MCF 10A (cell line): Measurements from ENCODE around the gene XXYLT1. TPM values are rescaled to one million over a fixed set of nuclear protein-coding genes. Genes with fewer than 3 reads are reported as not detected.

Experiments
- BruUV-seq: library from RNA; stranded (reverse); fragments of 400-500 nt; replicated peaks from 2 replicates; lab custom pipeline; 2021; lab: Mats Ljungman, UMichigan
- CTCF ChIA-PET: fragments of 300-600 bp; sonication (Branson Sonifier 250); formaldehyde crosslinking; extraction: SDS; loops from one replicate; lab custom pipeline; 2021; ENCODE audit warnings: antibody characterized with exemption, inconsistent platforms; lab: Yijun Ruan, JAX
- POLR2A ChIA-PET: fragments of 300-600, 350-650 bp; sonication (Branson Sonifier 250); formaldehyde crosslinking; extraction: SDS; loops from one replicate; lab custom pipeline; 2020; ENCODE audit warnings: antibody characterized with exemption, inconsistent platforms; lab: Yijun Ruan, JAX
- DNase-seq: peaks from one replicate; pipeline ENCODE4 v3.0.0-alpha.2; 2018; ENCODE audit not compliant: unreplicated experiment
- H3K27ac Mint-ChIP-seq: one replicate; pipeline ENCODE4 v1.8.0; 2022; ENCODE audit warnings: mild to moderate bottlenecking, low read depth, mixed read lengths; ENCODE audit not compliant: unreplicated experiment
- H3K27me3 Mint-ChIP-seq: one replicate; pipeline ENCODE4 v1.8.0; 2022; ENCODE audit warnings: mixed read lengths; ENCODE audit not compliant: insufficient read depth, unreplicated experiment
- H3K36me3 Mint-ChIP-seq: one replicate; pipeline ENCODE4 v1.8.0; 2022; ENCODE audit warnings: mild to moderate bottlenecking, moderate library complexity, mixed read lengths; ENCODE audit not compliant: insufficient read depth, unreplicated experiment
- H3K4me1 Mint-ChIP-seq: one replicate; pipeline ENCODE4 v1.8.0; 2022; ENCODE audit warnings: mixed read lengths; ENCODE audit not compliant: insufficient read depth, unreplicated experiment
- H3K4me3 Mint-ChIP-seq: one replicate; pipeline ENCODE4 v1.8.0; 2022; ENCODE audit warnings: mild to moderate bottlenecking, moderate library complexity, mixed read lengths; ENCODE audit not compliant: unreplicated experiment
- H3K9me3 Mint-ChIP-seq: one replicate; pipeline ENCODE4 v1.8.0; 2022; ENCODE audit warnings: mixed read lengths; ENCODE audit not compliant: unreplicated experiment
- CTCF ChIP-seq: fragments of 200-600 bp; IDR thresholded peaks from one replicate; pipeline ENCODE4 v1.8.0; 2022; ENCODE audit warnings: antibody characterized with exemption, mild to moderate bottlenecking; ENCODE audit not compliant: unreplicated experiment
- intact Hi-C: fragments of 100-400 bp; cut with micrococcal nuclease; formaldehyde crosslinking; loops from 2 replicates; pipeline ENCODE4 v1.14.1; 2022
- total RNA-seq: library from RNA; stranded (reverse); gene quantifications from 2 replicates; pipeline ENCODE4 v1.2.3, GENCODE V29; 2022

Gene XXYLT1
- total RNA-seq, 1 experiment from 2014 or later = 10.0 TPM

GRCh38 chr3:195044411-195044810 lies 226.5 kb downstream of the XXYLT1 start:
- Mint-ChIP-seq H3K9me3 (no peaks in the 10 kb centered on the region), H3K27me3 (no peaks in the 10 kb centered on the region), H3K4me1 (peaks cover 4% of the 10 kb centered on the region), H3K36me3 (no peaks in the 10 kb centered on the region), H3K27ac (no peak overlapping the region), H3K4me3 (no peak overlapping the region)
- DNase-seq = no peak
- no peak for TF ChIP-seq CTCF
- CTCF ChIA-PET = no interaction called here
- intact Hi-C loops = no loop called here
- BruUV-seq = no TSS peak
- POLR2A ChIA-PET = no interaction called here

DNA sequence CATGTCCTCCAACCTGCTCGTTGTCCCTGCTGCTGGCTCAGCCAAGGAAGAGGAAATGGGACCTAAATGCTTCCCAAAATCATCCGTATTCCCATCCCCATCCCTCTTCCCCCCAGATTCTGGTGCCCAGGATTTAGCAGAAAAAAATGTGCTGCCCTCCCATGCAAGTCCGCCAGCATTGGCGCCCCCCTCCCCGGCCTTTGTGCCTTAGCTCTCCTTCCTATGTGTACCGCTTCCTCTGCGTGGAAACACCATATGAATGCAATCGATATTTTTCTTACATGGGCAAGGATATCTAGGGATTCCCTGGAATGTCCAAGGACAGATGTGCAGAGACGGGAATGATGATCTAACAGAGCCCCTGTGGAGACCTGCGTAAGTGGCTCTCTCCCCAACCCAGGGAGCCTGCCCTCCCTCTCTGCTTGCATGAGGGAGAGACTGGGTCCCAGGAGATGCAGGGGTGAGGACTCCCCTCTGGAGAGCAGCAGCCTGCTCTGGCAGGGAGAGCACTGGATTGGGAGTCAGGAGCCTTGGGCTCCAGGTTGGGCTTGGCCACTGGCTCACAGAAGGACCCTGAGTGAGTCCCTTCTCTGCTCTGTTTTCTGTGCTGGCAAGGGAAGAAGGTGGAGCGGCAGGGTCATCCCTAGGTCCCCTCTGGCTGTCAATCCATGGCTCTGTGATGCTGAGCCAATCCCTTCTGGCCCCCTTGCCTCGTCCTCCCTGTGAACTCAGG lies 227.2 kb downstream of the XXYLT1 start:
- no peak overlapping the region for H3K4me3 Mint-ChIP-seq
- DNase-seq = no peak
- no TSS peak for BruUV-seq
- intact Hi-C loops = no loop called here
- ChIA-PET POLR2A (no interaction called here), CTCF (no interaction called here)
- no peaks in the 10 kb centered on the region for H3K27me3 Mint-ChIP-seq
- peaks cover 4% of the 10 kb centered on the region for H3K4me1 Mint-ChIP-seq
- H3K9me3 Mint-ChIP-seq = no peaks in the 10 kb centered on the region
- H3K36me3 Mint-ChIP-seq = no peaks in the 10 kb centered on the region
- H3K27ac Mint-ChIP-seq = no peak overlapping the region
- no peak for TF ChIP-seq CTCF

- Mint-ChIP-seq H3K4me1 (peaks cover 4% of the 10 kb centered on the region), H3K27me3 (no peaks in the 10 kb centered on the region), H3K4me3 (no peak overlapping the region), H3K9me3 (no peaks in the 10 kb centered on the region), H3K27ac (no peak overlapping the region), H3K36me3 (no peaks in the 10 kb centered on the region)
- no TSS peak for BruUV-seq
- CTCF ChIA-PET = interaction anchor here (0.6 kb wide), 1 partner anchor 251 kb away, joined by 3 read pairs; no protein-coding TSS in a partner anchor
- intact Hi-C loops = no loop called here
- no peak for TF ChIP-seq CTCF
- POLR2A ChIA-PET = interaction anchor here (0.5 kb wide), 1 partner anchor 46 kb away, joined by 4 read pairs; no protein-coding TSS in a partner anchor
- DNase-seq = no peak
Measured at GRCh38 chr3:195042743-195043606, 228.0 kb downstream of the XXYLT1 start.
